Measurements from ENCODE around the gene PAM16. TPM values are rescaled to one million over a fixed set of nuclear protein-coding genes. Genes with fewer than 3 reads are reported as not detected.

The PAM16 gene
- total and polyA plus RNA-seq, 4 donors, result 14.0 to 70.5 (median 29.6) TPM

- Histone ChIP-seq H3K9ac (ENCODE audit: low read depth in 1 of 2, low read length in 2 of 2) (no peak overlapping the region), H3K27ac (ENCODE audit: low read depth in 1 of 2, low read length in 2 of 2) (no peak overlapping the region), H3K27me3 (ENCODE audit: control insufficient read depth in 4 of 4, insufficient read depth in 4 of 4, low read length in 3 of 4) (no peaks in the 10 kb centered on the region), H3K9me3 (ENCODE audit: control insufficient read depth in 4 of 4, low read length in 3 of 4) (no peaks in the 10 kb centered on the region), H3K36me3 (ENCODE audit: control insufficient read depth in 4 of 4, insufficient read depth in 3 of 4, low read depth in 1 of 4, low read length in 3 of 4) (peaks cover 0 to 19% (median 12%) of the 10 kb centered on the region in 4 donors), H3K4me1 (ENCODE audit: control insufficient read depth in 4 of 4, insufficient read depth in 4 of 4, low read length in 3 of 4) (peaks cover 0 to 8% (median 7%) of the 10 kb centered on the region in 4 donors), H3K4me3 (ENCODE audit: low read depth in 1 of 3, low read length in 3 of 3) (no peak overlapping the region)
- 94% methylated on average over 6 of the region's 6 CpGs for WGBS
- no peak for TF ChIP-seq FOXA1 (IDR thresholded peaks at IDR 0.05)
- no peak for TF ChIP-seq ZBTB33 (IDR thresholded peaks at IDR 0.05)
- TF ChIP-seq REST (IDR thresholded peaks at IDR 0.05), result no peak
- no peak for TF ChIP-seq TAF1 (conservative IDR thresholded peaks at IDR 0.05)
- no peak for TF ChIP-seq GABPA (IDR thresholded peaks at IDR 0.05 in 1 of 2, conservative IDR thresholded peaks at IDR 0.05 in 1 of 2)
- TF ChIP-seq YY1 (IDR thresholded peaks at IDR 0.05), result no peak
- TF ChIP-seq RAD21 (IDR thresholded peaks at IDR 0.05), result no peak
- TF ChIP-seq FOXA2 (IDR thresholded peaks at IDR 0.05), result no peak
- no peak for TF ChIP-seq ATF3 (IDR thresholded peaks at IDR 0.05)
- no peak for TF ChIP-seq JUND (IDR thresholded peaks at IDR 0.05)
- no peak for TF ChIP-seq RXRA (IDR thresholded peaks at IDR 0.05)
- no peak for TF ChIP-seq HNF4G (IDR thresholded peaks at IDR 0.05)
- TF ChIP-seq CTCF (IDR thresholded peaks at IDR 0.05; ENCODE audit: low read depth, low read length, missing input control), result no peak
- no peak for DNase-seq (ENCODE audit: low spot score)
Observed at GRCh38 chr16:4340443-4340842, 10.7 kb downstream of the PAM16 start.

GRCh38 chr16:4339909-4340308 lies 11.2 kb downstream of the PAM16 start:
- H3K4me3 ChIP-seq (ENCODE audit: low read depth in 1 of 3, low read length in 3 of 3), result no peak overlapping the region
- H3K4me1 ChIP-seq (ENCODE audit: control insufficient read depth in 4 of 4, insufficient read depth in 4 of 4, low read length in 3 of 4), result peaks cover 0 to 2% (median 1%) of the 10 kb centered on the region in 4 donors
- no peaks in the 10 kb centered on the region for H3K9me3 ChIP-seq (ENCODE audit: control insufficient read depth in 4 of 4, low read length in 3 of 4)
- no peak overlapping the region for H3K9ac ChIP-seq (ENCODE audit: low read depth in 1 of 2, low read length in 2 of 2)
- peaks cover 0 to 19% (median 12%) of the 10 kb centered on the region in 4 donors for H3K36me3 ChIP-seq (ENCODE audit: control insufficient read depth in 4 of 4, insufficient read depth in 3 of 4, low read depth in 1 of 4, low read length in 3 of 4)
- TF ChIP-seq CTCF (IDR thresholded peaks at IDR 0.05; ENCODE audit: low read depth, low read length, missing input control) (no peak), FOXA1 (IDR thresholded peaks at IDR 0.05) (no peak), NR2F2 (IDR thresholded peaks at IDR 0.05) (no peak), GABPA (IDR thresholded peaks at IDR 0.05 in 1 of 2, conservative IDR thresholded peaks at IDR 0.05 in 1 of 2) (no peak), JUND (IDR thresholded peaks at IDR 0.05) (no peak), ZBTB33 (IDR thresholded peaks at IDR 0.05) (no peak), REST (IDR thresholded peaks at IDR 0.05) (no peak), HNF4A (conservative IDR thresholded peaks at IDR 0.05) (no peak), TAF1 (conservative IDR thresholded peaks at IDR 0.05) (no peak), RAD21 (IDR thresholded peaks at IDR 0.05) (no peak), FOXA2 (IDR thresholded peaks at IDR 0.05) (no peak)
- H3K27me3 ChIP-seq (ENCODE audit: control insufficient read depth in 4 of 4, insufficient read depth in 4 of 4, low read length in 3 of 4), result no peaks in the 10 kb centered on the region
- H3K27ac ChIP-seq (ENCODE audit: low read depth in 1 of 2, low read length in 2 of 2), result no peak overlapping the region
- DNase-seq (ENCODE audit: low spot score), result no peak
- 74% methylated on average over 14 of the region's 14 CpGs for WGBS
